Stimulated activated CD8-positive, alpha-beta memory T cell treated with anti-CD3 and anti-CD28 coated beads, Interleukin-7, amount 100 ng/mL, for 4 hours (primary cell): ENCODE measurements around the gene OXTR.

ENCODE experiments used
- DNase-seq, 2 donors: peaks; one replicate each; pipeline ENCODE4 v3.0.0-alpha.2; 2020; ENCODE audit warnings: low read depth in 2 of 2

OXTR gene

DNA sequence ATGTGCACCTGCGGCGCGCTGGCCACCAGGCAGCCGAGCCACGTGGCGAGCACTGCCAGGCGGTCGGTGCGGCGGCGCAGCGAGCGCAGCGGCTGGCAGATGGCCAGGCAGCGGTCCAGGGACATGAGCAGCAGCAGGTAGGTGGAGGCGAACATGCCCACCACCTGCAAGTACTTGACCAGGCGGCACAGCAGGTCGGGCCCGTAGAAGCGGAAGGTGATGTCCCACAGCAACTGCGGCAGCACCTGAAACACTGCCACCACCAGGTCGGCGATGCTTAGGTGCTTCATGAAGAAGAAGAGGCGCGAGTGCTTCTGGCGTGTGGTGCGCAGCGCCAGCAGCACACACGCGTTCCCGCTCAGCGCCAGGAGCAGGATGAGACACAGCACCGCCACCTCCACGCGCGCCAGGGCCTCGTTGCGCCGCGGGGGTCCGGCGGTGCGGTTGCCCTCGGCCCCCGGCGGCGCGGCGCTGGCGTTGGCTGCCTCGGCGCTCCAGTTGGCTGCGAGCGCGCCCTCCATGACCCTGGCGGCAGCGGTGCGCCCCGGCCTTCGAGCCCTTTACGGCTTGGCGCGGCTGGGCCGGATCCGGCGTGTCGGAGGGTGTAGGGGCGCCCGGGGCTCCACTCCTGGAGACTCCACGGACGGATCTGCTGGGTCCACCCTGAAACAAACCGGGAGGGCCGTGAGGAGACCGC lies 1.6 kb downstream of the OXTR start:
- no peak for DNase-seq

DNA sequence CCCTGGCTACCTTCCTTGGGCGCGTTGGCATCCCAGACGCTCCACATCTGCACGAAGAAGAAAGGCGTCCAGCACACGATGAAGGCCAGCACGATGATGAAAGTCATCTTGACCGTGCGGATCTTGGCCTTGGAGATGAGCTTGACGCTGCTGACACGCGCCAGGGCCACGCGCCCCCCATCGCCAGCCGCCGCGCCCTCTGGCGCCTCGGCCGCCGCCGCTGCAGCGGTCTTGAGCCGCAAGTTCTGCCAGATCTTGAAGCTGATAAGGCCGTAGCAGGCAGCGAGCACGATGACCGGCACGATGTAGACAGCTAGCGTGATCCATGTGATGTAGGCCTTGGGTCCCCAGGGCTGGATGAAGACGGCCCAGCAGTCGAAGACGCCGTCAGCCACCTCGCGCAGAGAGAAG lies 2.2 kb downstream of the OXTR start:
- no peak for DNase-seq

DNA sequence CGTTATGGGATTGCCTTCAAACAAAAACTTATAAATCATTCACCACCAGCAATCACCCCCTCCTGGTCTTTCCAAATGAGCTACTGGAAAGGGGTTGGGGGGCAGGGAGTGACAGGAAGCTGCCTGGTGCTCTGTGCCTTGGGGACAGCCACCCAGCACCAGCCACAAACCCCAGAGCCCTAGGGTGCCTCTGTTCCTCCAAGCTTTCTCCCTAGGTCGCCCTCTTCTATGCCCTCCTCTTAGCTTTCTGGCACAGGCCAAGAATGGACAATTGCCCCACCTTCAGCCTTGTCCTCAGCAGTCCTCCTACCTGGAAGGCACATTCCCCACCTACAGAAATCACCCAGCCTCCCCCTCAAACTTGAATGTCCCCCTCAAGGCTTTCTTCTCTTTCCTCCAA lies 3.3 kb downstream of the OXTR start:
- no peak for DNase-seq

DNA sequence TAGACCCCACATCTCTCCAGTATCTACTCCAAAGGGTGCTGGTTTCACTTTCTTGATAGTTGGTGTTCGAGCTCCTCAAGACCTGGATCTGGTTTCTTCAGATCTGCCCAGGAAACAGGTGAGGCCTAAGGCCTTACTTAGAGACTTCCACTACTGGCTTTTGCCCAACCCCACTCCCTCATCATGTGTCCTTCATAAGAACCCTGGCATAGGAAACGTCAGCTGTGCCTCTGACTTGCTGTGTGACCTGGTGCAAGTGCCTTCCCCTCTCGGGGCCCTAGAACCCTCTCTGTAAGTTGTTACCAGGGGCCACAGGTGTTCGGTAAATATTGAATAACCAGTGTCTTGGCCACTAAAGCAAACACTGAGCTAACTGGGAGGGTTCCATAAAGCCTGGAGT lies 3.9 kb downstream of the OXTR start:
- DNase-seq: no peak

DNA sequence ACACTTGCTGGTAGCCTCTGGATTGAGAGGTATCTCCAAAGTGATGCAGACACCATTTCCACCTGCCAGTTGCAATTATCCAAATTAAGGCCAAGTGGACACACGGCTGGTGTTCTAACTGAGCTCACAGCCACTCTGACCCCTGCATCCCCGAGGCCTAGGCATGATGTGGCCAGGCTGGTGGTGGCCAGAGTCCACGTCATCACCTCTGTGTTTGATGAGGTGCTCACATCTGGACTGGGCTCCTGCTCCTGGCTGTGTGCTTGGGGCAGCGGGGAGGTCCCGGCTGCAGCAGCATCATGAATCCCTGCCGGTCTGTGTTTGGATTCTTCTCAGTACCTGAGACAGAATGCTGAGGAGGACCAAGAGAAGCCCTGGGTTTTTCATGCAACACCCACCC lies 4.9 kb downstream of the OXTR start:
- DNase-seq: no peak

DNA sequence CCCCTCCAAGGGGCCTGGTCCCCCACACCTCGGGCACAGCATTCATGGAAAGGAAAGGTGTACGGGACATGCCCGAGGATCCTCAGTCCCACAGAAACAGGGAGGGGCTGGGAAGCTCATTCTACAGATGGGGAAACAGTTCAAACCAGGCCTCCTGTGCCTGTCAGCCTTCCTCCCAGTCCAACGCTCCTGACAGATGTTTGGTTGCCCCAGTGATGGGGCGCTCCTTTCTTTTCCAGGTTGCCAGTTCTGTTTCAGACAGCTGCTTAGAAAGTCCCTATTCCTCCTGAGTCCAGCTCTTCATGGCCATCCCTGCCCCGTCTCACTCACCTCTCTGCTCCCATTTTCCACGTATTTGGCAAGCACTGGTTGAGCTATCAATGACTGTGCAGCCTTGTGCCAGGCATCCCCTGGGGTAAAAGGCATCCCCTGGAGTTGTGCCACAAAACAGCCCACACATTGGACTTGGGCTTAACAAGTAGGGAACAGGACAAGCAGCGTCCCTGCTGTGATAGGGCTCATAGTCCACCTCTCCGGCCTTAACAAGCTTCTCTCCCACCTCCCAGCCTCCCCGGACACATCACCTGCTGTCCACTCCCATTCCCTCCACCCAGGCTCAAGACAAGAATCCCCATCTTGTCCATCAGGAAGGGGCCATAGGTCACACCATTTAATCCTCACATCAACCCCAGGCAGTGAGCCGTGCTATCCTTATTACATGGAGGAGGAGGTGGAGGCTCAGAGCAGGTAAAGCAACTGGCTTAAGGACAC lies 6.6 kb downstream of the OXTR start:
- DNase-seq: no peak

DNA sequence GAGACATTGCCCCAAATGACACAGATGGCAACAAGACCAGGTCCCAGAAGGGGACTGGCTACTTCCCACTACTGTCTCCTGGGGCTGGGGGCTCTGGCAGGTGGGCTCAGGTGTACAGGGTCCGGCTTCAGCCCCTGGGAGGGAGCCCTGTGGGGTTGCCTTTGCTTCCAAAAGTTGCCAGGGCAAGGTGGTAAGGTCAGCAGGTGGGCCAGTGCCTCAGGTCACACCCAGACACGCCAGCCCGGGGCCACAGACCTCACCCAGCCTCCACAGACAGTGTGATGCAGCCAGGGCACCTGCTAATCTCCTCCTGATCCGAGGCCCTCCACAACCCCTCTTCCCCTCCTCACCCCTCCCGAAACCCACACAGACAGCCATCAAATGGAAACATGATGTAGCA lies 7.5 kb downstream of the OXTR start:
- no peak for DNase-seq

DNA sequence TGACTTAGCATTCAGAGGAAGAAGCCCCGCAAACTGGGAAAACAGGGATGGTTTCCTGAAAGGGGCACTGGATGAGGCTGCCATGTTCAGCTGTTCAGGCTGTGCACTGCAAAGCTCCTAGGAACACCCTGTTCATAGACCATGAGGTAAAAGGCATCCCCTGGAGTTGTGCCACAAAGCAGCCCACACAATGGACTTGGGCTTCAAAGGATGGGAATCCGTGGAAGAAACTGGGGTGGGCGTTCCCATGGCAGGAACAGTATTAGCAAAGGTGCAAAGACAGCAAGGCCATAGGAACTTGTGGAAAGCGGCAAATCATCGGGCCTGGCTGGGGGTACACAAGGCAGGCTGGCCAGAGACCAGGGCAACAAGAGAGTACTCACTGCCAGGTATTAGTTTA lies 8.9 kb downstream of the OXTR start:
- DNase-seq: no peak

DNA sequence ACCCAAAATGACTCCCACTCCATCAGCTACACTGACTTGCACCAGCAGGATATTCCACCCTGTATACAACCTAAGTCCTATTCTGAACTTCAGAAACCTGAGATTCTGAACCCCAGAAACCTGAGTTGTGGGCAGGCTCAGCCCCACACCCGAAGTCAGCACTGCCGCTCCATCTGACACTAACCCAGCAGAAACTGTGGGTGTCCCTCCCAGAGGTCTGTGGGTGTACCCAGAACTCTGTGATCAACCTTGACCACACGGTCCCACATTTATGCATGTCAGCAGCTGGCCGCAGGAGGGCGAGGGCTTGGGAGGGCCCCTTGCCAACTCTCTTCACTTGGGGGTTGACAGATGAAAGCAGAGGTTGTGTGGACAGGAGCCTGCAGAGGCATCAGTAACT lies 9.3 kb downstream of the OXTR start:
- DNase-seq: no peak

DNA sequence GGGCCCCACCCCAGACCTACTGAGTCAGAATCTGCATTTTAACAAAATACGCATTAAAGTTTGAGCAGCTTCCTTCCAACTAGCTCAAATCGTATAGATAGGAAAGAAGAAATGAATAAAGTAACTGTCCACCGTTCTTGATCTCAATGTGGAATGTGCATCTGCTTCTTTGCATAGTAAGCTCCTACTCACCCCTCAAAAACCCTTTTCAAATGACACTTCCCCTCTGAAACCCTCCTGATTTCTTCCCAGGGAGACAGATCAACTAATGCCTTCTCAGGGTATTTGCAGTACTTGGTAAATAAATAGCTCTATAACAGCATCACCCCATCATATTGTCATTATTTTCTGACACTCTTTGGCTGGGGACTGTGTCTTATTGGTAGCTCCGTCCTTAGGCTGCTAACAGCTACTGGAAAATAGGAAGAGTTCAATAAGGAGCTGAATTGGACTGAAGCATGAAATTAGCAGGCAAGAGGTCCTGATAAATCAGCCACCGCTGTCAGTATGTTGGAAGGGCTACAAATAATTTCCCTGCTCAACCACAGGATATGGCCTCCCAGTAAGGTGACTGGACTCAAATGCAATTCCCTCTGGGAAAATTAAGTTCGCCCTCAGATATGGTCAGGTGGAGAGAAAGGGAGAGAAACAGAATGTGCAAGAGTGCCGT lies 10.2 kb downstream of the OXTR start:
- DNase-seq: no peak

DNA sequence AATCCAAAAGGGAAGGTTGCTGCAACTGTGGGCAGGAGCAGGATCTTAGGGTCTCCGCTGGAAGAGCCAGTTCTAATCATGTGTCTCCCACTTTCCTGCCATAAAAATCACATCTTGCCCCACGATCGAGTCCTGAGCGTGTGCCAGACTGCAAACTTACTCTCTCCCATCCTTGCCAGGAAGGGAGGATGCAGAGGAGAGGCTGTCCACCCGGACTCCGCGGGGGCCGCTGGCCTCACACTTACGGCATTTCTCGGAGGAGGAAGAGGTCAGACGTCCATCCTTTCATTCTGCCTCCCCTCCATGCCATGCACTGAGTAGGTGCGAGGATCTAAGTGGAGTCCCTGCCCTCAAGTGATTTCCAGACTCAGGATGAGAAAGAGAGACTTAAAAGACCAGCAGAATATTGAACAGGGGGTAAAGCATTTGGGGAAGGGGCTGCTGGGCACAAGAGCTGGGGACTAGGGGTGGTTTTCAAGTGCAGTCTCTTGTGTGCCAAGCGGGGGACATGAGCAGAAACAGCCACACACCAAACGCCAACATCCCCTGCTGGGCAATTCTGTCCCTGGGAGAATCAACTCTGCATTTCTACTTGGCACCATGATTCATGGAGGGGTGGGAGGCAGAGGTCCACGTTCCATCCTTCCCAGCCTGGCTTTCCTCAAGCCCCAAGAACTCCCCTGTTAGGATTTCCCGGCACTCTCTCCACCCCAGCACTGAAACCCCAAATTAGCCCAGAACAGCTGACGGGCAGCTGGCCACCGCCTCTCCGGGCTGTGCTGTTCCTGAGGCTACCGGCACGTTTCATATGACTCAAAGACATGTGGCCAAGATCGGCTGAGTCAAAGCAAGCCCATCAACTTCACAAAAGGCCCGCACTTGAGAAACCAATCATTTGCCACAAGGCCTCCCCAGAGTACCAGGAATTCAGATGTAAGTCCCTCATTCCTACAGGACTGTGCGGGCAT lies 11.6 kb downstream of the OXTR start:
- no peak for DNase-seq

DNA sequence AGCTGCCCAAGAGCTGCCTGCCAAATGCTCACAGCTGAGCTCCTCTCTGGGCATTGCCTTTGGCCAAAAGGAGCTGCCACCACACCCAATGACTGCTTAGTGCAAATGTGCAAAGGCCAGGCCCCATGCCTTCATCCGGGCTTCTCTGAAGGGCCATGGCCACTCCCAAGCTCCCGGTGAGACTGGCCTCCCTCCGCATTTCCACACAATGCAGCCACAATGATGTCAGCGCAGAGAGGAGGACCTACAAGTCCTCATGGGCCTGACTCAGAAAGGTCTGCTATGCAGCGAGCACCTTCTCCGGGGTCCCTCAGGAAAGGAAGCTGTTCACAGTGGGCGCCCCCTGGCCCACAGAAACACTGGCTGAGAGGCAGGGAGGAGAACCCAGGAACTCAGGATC lies 12.7 kb downstream of the OXTR start:
- DNase-seq: no peak

DNA sequence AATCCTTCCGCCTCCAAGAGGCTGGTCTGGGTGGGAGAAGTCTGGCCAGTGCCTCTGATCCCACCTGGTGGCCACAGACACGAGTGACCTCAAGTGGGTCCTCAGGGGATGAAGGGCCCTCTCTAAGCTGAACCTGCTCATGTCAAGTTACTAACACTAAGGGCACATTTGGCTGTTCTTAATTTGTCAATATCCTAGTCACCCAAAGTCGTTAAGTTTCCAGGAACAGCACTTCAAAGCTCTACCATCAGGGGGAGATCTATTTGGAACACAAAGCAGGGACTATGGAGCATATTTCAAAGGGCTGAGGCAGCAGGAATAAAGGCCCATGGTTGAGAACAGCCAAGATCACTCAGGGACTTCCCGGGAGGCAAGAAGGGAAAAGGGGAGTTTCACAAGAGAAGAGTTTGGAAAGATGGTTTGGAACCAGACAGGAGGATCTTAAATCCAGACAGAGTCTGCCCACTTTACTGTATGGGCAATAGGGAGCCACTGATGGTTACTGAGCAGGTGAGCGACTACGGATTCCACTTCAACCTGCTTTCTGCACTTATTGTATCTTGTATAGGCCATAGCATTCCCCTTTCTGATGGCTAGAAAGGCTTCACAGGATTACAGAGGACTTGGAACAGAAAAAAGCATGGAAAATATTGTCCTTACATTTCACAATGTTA lies 13.7 kb downstream of the OXTR start:
- DNase-seq: no peak

DNA sequence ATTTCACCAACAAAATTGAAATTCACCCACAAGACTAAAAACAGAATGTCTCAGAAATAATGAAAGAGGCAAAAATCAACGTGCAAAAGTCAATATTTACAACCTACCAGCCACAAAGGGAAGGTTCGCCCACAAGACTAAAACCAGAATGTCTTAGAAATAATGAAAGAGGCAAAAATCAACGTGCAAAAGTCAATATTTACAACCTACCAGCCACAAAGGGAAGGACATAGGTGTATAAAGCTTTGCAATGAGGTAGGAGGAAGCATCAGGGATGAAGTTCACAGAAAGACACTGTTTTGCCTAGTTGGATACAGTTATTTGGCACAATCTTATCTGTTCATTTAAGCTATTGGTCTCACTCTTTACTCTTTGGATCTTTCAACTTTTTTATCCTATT lies 14.3 kb downstream of the OXTR start:
- no peak for DNase-seq

DNA sequence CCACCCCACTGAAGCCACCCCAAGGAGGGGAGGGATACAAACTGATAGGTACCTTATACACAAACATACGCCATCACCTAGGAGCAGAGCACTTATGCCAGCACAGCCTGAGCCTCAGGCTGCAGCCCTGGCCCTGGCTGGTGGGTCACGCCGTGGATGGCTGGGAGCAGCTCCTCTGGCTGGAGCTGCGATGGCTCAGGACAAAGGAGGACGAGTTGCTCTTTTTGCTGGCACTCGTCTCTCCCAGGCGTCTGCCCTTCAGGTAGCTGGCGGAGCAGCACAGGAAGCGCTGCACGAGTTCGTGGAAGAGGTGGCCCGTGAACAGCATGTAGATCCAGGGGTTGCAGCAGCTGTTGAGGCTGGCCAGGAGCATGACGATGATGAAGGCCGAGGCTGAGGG lies 16.6 kb downstream of the OXTR start:
- DNase-seq: no peak

DNA sequence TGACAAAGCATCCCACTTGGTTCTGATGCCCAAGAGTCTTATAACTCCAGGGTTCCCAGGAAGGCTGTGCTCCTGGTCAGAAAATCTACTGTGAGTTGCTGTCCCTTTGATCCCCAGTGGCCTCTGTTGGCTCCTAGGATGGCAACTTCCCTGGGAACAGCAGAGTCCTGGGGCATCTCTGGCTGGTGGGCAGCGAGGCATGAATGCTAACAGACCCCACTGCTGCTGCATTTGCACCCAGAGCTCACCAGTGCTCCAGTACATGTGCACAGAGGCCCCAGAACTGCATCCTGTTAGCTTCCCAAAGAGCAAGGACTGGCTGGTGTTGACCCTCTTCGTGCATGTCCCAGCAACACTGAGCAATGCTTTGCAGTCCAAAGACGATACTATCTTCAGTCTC lies 20.1 kb downstream of the OXTR start:
- no peak for DNase-seq

DNA sequence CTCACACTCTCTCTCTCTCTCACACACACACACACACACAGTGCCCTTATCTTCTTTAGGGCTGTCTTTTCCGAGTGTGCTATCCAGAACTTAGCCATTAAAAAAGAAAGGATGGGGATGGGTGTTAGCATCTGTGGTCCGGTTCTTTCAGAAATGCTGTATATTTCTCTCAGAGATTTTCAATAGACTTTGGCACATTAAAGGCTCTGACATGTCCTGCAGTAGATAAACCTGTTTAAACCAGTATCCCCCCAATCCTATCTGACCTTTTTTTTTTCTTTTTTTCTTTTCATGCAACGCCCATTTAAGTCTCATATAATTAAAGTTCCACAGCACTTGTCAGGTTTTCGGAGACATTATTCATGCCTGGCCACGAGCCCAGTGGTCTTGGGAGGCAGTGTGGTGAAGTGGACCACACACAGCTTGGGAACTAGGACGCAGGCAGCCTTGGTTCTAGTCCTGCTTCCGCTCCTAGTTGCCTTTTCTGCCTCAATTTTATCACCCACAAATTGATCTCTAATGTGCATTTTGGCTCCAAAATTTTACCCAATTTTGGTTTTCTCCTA lies 22.6 kb downstream of the OXTR start:
- DNase-seq: no peak

DNA sequence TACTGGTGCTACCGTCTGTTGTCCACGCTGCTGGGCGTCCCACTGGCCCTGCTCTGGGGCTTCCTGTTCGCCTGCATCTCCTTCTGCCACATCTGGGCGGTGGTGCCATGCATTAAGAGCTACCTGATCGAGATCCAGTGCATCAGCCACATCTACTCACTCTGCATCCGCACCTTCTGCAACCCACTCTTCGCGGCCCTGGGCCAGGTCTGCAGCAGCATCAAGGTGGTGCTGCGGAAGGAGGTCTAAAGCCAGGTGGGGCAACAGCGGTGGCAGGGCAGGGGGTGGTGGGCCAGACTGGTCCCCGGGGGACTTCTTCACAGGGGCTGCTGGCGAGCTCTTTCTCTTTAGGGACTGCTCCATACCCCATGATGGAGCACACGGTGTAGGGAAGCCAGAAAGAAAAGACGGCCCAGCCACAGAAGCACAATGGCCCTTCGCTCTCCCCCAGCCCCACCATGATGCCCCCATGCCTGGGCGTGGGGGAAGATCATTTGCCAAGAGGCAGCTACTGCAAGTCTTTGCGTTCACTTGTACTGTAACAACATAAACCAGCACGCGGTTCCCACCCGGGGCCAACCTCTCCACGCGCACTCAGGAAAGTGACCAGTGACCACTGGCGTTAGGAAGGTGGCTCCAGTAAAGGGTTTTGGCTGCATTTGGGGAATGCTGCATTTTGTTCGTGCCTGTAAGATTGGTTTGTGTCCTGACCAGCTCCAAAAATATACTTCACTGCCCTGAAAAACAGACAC lies 23.6 kb downstream of the OXTR start:
- DNase-seq: no peak

DNA sequence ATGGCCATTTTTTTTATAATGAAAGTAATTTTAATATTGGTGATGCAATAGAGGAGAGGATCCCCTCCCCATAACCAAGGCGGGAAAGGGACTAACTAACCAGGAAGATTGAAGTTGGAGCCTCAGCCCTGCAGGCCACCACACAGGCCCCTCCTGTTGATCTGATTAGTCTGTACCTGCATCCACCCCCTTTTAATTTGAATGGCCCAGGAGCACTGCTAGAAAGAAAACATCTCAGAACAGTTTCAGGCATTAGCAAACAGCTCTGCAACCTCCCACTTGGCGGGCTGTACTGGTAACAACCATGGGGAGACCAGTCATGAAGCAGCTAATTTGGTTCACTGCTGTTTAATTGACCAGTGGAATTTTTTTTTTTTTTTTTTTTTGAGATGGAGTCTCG lies 25.5 kb downstream of the OXTR start:
- no peak for DNase-seq

DNA sequence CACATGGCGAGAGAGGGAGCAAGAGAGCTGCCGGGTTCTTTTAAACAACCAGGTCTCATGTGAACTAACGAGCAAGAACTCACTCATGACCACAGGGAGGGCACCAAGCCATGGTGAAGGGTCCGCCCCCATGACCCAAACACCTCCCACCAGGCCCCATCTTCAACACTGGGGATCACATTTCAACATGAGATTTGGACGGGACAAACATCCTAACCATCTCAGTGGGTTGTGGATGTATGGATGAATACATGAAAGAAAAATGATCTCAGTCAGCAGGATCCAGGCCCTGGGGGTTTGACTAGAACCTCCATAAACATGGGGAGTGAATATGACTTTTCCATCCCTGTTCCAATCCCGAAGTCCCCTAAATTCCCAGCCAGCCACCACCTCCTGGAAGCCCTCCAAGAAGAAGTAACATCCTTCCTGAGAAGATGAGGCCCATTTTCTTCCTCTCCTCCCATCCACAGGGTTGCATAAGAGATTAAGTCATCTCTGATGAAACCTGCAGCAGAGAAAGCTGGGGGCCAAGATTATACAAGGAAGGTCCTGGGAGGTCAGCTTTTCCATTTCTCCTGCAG lies 26.3 kb downstream of the OXTR start:
- DNase-seq: no peak
